Measurements from ENCODE around the gene PCDHB9.

PCDHB9 gene

DNA sequence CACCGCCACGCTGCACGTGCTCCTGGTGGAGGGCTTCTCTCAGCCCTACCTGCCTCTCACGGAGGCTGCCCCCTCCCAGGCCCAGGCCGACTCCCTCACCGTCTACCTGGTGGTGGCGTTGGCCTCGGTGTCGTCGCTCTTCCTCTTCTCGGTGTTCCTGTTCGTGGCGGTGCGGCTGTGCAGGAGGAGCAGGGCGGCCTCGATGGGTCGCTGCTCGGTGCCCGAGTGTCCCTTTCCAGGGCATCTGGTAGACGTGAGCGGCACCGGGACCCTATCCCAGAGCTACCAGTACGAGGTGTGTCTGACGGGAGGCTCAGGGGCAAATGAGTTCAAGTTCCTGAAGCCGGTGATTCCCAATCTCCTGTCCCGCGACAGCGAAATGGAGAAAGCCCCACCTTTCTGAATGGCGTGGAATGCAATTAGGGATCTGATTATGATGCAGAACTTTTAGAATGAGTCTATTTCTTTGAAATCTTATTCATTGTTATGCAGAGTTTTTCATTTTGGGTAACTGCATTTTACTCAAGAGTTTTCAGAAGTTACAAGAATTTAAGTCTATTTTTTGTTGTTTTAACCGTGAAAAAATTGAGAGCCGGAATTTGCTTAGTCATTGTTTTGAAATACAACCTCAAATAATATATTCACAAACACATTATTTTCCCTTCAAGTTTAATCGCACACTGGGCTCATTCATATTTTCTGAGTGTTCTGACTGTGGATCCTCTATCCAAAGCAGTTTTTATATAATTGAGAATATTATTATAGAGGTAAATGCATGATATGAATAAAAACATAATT, 49.8 kb downstream of the PCDHB9 start:
- no peak overlapping the region for H3K4me3 ChIP-seq (replicated peaks; ENCODE audit: insufficient read depth, low read length)
- no peak for DNase-seq (ENCODE audit: low read depth in 1 of 2, low spot score in 1 of 2)
- TF ChIP-seq, protein P1, sequence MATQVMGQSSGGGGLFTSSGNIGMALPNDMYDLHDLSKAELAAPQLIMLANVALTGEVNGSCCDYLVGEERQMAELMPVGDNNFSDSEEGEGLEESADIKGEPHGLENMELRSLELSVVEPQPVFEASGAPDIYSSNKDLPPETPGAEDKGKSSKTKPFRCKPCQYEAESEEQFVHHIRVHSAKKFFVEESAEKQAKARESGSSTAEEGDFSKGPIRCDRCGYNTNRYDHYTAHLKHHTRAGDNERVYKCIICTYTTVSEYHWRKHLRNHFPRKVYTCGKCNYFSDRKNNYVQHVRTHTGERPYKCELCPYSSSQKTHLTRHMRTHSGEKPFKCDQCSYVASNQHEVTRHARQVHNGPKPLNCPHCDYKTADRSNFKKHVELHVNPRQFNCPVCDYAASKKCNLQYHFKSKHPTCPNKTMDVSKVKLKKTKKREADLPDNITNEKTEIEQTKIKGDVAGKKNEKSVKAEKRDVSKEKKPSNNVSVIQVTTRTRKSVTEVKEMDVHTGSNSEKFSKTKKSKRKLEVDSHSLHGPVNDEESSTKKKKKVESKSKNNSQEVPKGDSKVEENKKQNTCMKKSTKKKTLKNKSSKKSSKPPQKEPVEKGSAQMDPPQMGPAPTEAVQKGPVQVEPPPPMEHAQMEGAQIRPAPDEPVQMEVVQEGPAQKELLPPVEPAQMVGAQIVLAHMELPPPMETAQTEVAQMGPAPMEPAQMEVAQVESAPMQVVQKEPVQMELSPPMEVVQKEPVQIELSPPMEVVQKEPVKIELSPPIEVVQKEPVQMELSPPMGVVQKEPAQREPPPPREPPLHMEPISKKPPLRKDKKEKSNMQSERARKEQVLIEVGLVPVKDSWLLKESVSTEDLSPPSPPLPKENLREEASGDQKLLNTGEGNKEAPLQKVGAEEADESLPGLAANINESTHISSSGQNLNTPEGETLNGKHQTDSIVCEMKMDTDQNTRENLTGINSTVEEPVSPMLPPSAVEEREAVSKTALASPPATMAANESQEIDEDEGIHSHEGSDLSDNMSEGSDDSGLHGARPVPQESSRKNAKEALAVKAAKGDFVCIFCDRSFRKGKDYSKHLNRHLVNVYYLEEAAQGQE (IDR thresholded peaks at IDR 0.05; ENCODE audit: insufficient replicate concordance, low read depth) = no peak
- TF ChIP-seq GABPA (IDR thresholded peaks at IDR 0.05; ENCODE audit: low read depth) = no peak
- no peak for TF ChIP-seq POLR2AphosphoS5 (IDR thresholded peaks at IDR 0.05; ENCODE audit: low read depth)
- no peak overlapping the region for H3K27ac ChIP-seq (replicated peaks)
- no peaks in the 10 kb centered on the region for H3K27me3 ChIP-seq (ENCODE audit: insufficient read depth, poor library complexity, severe bottlenecking)
